Measurements from ENCODE around the gene TMEM132E.

The TMEM132E gene

DNA sequence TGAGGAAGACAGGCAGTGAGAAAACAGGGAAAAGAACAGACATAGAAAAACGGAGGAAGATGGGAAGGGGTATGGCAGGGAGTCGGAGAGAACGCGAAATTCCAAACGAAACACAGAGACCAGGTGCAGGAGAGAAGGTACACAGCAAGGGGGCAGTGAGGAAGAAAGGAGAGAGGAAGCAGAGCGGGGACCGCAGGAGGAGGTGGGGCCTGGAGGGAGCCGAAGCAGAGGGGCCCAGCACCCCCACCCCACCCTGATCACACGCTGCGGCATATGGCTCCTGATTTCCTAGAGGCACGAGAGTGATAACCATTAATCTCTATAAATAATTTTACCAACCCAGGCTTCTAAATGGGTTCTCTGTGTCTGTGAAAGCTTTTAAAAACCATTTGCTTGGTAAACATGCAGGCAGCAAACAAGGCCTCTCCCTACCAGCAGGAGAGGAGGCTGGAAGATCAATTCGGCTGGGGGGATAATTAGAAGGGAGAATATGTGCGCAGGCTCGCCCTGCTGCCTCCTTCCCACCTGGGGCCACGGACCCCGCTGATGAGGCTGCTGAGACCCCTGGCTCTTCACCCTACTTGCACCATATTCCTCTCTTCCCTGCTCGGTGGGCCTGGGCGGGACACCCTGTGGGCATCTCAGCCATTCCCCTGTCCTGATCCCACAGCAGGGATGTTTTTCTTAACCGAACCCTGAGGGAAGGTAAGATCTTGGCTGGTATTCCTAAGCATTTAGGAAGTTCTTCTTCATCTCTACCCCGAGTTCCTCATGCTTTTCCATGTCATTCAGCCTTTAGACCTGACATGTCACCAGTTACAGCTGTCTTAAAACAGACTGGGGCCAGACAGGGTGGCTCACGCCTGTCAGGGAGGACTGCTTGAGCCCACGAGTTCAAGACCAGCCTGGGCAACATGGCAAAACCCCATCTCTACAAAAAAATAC lies 86.7 kb downstream of the TMEM132E start:
- Histone ChIP-seq H3K9me2 (ENCODE audit: low read depth, low read length) (no peaks in the 10 kb centered on the region), H3F3A (ENCODE audit: insufficient read depth, low read length) (no peaks in the 10 kb centered on the region), H3K9ac (ENCODE audit: low read length) (no peak overlapping the region), H2AFZ (ENCODE audit: low read length) (no peak overlapping the region), H3K36me3 (ENCODE audit: insufficient read depth, low read length) (no peaks in the 10 kb centered on the region), H3K9me3 (ENCODE audit: low read length) (no peaks in the 10 kb centered on the region), H4K20me1 (ENCODE audit: insufficient read depth, low read length) (no peaks in the 10 kb centered on the region), H3K79me2 (ENCODE audit: insufficient read depth, low read length) (no peaks in the 10 kb centered on the region), H3K4me1 (ENCODE audit: insufficient read depth, low read length, severe bottlenecking) (no peaks in the 10 kb centered on the region), H3K27me3 (ENCODE audit: insufficient read depth, low read length) (no peaks in the 10 kb centered on the region), H3K27ac (ENCODE audit: low read depth, low read length, poor library complexity, severe bottlenecking) (no peak overlapping the region), H3K4me3 (ENCODE audit: low read depth, low read length, poor library complexity, severe bottlenecking) (no peak overlapping the region), H3K4me2 (ENCODE audit: low read length) (no peak overlapping the region)
- TF ChIP-seq, protein P1, sequence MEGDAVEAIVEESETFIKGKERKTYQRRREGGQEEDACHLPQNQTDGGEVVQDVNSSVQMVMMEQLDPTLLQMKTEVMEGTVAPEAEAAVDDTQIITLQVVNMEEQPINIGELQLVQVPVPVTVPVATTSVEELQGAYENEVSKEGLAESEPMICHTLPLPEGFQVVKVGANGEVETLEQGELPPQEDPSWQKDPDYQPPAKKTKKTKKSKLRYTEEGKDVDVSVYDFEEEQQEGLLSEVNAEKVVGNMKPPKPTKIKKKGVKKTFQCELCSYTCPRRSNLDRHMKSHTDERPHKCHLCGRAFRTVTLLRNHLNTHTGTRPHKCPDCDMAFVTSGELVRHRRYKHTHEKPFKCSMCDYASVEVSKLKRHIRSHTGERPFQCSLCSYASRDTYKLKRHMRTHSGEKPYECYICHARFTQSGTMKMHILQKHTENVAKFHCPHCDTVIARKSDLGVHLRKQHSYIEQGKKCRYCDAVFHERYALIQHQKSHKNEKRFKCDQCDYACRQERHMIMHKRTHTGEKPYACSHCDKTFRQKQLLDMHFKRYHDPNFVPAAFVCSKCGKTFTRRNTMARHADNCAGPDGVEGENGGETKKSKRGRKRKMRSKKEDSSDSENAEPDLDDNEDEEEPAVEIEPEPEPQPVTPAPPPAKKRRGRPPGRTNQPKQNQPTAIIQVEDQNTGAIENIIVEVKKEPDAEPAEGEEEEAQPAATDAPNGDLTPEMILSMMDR (IDR thresholded peaks at IDR 0.05; ENCODE audit: low read length) = no peak
- TF ChIP-seq EZH2 (IDR thresholded peaks at IDR 0.05; ENCODE audit: borderline replicate concordance, low read length) = no peak

DNA sequence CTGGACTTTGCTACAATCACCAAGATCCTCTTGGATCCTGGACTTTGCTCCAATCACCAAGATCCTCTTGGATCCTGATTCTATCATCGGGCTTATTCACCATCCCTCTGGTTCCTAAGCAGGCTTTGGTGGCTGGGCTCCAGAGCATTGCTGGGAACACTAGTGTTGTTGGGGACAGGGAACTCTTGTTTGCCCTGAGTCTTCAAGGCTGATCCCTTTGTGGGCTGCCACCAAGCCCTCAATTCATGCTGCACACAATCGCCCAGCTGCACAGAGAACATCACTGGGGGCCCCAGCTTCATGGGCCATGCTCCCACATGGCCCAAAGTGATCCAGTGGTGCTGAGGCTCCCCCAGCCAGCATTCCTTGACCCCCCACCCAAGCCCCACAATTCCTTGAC lies 88.3 kb downstream of the TMEM132E start:
- H3K79me2 ChIP-seq (ENCODE audit: insufficient read depth, low read length) = no peaks in the 10 kb centered on the region
- no peak overlapping the region for H3K27ac ChIP-seq (ENCODE audit: low read depth, low read length, poor library complexity, severe bottlenecking)
- H3K27me3 ChIP-seq (ENCODE audit: insufficient read depth, low read length) = no peaks in the 10 kb centered on the region
- H3K4me2 ChIP-seq (ENCODE audit: low read length) = no peak overlapping the region
- H3K9me3 ChIP-seq (ENCODE audit: low read length) = no peaks in the 10 kb centered on the region
- H3K9me2 ChIP-seq (ENCODE audit: low read depth, low read length) = no peaks in the 10 kb centered on the region
- H3K4me1 ChIP-seq (ENCODE audit: insufficient read depth, low read length, severe bottlenecking) = no peaks in the 10 kb centered on the region
- H3F3A ChIP-seq (ENCODE audit: insufficient read depth, low read length) = no peaks in the 10 kb centered on the region
- no peaks in the 10 kb centered on the region for H3K36me3 ChIP-seq (ENCODE audit: insufficient read depth, low read length)
- no peak overlapping the region for H3K4me3 ChIP-seq (ENCODE audit: low read depth, low read length, poor library complexity, severe bottlenecking)
- H2AFZ ChIP-seq (ENCODE audit: low read length) = no peak overlapping the region
- TF ChIP-seq EZH2 (IDR thresholded peaks at IDR 0.05; ENCODE audit: borderline replicate concordance, low read length) = no peak
- TF ChIP-seq, protein P1 (IDR thresholded peaks at IDR 0.05; ENCODE audit: low read length) = no peak
- H4K20me1 ChIP-seq (ENCODE audit: insufficient read depth, low read length) = no peaks in the 10 kb centered on the region
- no peak overlapping the region for H3K9ac ChIP-seq (ENCODE audit: low read length)

DNA sequence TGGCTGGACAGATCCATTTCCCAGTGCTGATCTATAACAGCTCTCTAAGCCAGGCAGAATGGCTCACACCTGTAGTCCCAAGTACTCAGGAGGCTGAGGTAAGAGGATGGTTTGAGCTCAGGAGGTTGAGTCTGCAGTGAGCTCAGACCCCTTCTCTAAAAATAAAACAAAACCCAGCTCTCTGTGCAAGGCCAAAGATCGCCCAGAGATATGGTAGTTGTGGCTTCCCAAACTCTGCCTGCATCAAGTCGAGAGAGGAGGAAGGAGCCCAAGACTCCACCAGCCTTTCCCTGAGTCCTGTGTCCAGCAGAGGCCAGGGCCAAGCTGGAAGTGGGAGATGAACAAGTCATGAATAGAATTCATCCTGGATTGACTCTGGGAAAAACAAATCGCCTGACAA lies 88.8 kb downstream of the TMEM132E start:
- no peak overlapping the region for H3K4me3 ChIP-seq (ENCODE audit: low read depth, low read length, poor library complexity, severe bottlenecking)
- no peaks in the 10 kb centered on the region for H3K9me3 ChIP-seq (ENCODE audit: low read length)
- H3K9ac ChIP-seq (ENCODE audit: low read length) = no peak overlapping the region
- no peaks in the 10 kb centered on the region for H3F3A ChIP-seq (ENCODE audit: insufficient read depth, low read length)
- no peak overlapping the region for H3K4me2 ChIP-seq (ENCODE audit: low read length)
- TF ChIP-seq, protein P1 (IDR thresholded peaks at IDR 0.05; ENCODE audit: low read length) = no peak
- TF ChIP-seq EZH2 (IDR thresholded peaks at IDR 0.05; ENCODE audit: borderline replicate concordance, low read length) = no peak
- H3K9me2 ChIP-seq (ENCODE audit: low read depth, low read length) = no peaks in the 10 kb centered on the region
- no peaks in the 10 kb centered on the region for H3K79me2 ChIP-seq (ENCODE audit: insufficient read depth, low read length)
- H2AFZ ChIP-seq (ENCODE audit: low read length) = no peak overlapping the region
- H3K36me3 ChIP-seq (ENCODE audit: insufficient read depth, low read length) = no peaks in the 10 kb centered on the region
- no peaks in the 10 kb centered on the region for H3K27me3 ChIP-seq (ENCODE audit: insufficient read depth, low read length)
- H3K27ac ChIP-seq (ENCODE audit: low read depth, low read length, poor library complexity, severe bottlenecking) = no peak overlapping the region
- no peaks in the 10 kb centered on the region for H3K4me1 ChIP-seq (ENCODE audit: insufficient read depth, low read length, severe bottlenecking)
- no peaks in the 10 kb centered on the region for H4K20me1 ChIP-seq (ENCODE audit: insufficient read depth, low read length)
